Activated gamma-delta T cell treated with Interleukin-2 at 50 U/mL for 16 hours (primary cell): ENCODE measurements around the gene TSPAN4.
A peak's percentile ranks its signal among the peaks of the same experiment; 100 is the strongest.

Experiments used
- DNase-seq: peaks from one replicate; pipeline ENCODE4 v3.0.0-alpha.2; 2020

TSPAN4 gene

GRCh38 chr11:808427-809286 is 34.0 kb upstream of the TSPAN4 start:
- DNase-seq = no peak

GRCh38 chr11:809287-810039 is 33.2 kb upstream of the TSPAN4 start, which contains the start of gene RPLP2:
RPLP2 (plus strand) TSS chr11:809967; CDS start chr11:810235, 268 bp downstream.
- peak; percentile 95 for DNase-seq

GRCh38 chr11:810040-810567 is 32.5 kb upstream of the TSPAN4 start:
- no peak for DNase-seq

DNA sequence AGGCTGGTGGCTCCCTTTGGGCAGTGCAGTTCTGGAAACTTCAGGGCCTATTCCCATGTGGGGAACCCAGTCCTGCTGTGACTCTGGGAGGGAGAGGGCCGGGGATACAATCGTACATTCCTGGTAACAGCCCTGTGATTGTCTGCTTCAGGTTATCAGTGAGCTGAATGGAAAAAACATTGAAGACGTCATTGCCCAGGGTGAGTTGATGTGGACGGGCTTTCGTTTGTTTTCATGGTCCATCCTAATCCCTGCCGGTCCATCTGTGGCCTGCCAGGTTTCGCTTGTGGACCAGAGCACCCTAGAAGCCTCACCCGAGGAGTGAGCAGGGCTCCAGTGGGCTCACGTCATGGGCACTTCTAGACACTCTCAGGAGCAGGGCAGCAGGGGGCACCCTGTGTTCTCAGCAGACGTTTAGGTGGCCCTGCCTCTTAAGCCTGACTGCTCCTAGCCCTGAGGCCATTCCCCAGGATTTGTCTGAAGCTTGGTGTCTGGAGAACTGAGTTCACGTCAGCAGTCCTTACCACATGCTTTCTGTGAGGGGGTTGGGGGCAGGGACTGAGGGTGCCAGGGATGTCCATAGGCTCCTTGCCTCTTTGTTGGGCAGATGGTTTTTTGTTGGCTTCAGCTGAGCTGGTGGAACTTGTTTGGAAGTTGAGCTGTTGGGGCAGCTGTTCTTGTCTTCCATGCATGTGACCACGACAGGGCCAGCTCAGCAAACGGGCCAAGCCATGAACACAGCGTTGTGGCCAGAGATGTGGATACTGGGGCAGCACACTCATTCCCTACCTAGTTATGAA is 31.0 kb upstream of the TSPAN4 start:
- no peak for DNase-seq

DNA sequence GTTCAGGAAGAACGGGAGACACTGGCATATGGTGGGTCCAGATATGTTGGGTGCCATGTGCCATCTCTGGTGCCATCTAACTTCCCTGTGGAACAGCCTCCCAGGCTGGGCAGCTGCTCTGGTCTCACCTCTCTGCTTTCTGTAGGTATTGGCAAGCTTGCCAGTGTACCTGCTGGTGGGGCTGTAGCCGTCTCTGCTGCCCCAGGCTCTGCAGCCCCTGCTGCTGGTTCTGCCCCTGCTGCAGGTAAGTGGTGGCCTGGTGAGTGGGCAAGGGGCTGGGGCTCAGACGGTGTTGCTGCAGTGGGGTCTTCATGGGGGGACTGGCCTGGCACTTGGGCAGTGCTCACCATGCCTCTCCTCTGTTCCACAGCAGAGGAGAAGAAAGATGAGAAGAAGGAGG is 30.3 kb upstream of the TSPAN4 start:
- DNase-seq = no peak

DNA sequence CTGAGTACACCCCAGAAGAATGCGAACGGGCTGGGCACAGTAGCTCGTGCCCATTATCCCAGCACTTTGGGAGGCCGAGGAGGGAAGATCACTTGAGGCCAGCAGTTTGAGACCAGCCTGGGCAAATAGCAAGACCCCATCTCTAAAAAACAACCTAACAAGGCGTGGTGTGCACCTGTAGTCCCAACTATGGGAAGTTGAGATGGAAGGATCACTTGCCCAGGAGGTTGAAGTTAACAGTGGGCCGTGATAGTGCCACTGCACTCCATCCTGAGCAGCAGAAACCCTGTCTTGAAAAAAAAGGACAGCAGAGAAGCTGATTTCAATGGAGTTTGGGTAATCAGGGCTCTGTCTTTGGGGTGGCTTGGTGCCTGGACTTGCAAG is 29.6 kb upstream of the TSPAN4 start:
- DNase-seq = no peak

DNA sequence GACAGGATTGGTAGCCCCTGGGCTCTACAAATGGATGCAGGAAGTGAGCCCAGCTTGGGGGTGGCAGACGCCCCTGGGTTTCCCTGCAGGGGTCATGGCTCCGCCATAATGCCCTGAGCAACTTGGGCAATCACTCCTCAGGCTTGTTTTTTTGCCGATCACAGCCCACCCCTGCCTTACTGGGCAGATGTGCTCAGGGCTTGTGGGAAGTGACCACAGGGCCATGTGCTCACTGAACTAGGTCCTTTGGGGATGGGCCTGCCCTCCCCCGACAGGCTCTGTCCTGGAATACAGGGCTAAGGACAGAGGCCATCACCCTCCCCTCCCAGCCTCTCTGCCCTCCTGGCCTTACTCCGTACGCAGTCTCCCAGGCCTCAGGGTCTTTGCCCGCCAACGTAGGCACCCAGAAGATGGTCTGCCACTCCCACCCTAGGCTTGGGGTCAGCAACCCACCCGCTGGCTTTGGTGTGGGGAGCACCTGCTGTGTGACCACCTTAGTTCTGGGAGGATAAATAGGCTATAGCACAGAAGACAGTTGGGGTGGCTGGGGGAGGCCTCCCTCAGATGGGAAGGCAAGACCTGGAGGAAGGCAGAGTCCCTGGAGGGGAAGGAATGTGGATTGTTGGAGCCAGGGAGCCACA is 29.1 kb upstream of the TSPAN4 start:
- DNase-seq = no peak

DNA sequence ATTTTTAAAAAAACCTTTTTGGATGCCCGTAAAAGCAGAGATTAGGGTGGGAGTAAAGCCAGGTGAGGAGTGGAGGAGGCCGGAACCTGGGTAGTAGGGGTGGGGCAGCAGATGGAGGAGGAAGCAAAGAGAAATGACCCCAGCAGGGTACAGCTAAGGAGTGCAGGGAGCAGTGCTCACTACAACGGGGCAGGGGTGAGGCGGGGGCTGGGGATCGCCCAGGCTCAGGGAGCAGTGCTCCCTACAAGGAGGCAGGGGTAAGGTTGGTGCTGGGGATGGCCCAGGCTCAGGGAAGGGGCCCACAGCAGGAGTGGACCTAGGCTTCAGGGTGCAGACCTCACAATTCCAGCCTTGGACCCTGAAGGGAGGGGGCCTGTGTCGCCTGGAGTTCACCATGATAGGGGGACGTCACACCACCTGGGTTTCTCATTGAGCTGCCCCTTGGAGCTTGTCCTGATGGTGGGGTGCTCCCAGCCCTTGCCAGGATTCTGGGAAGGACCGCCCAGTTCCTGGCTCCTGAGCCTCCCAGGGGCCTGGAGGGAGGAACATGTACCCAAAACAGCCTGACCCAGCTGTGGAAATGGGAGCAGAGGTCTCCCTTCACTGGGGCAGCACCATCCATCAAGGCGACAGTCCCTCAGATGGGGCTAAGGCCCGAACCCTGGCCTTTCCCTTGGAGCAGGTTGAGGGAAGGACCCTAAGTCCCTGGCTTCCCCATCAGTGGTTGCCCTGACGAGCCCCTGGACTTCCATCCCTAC is 26.8 kb upstream of the TSPAN4 start:
- no peak for DNase-seq

- no peak for DNase-seq
These were observed 26.2 kb upstream of the TSPAN4 start for GRCh38 chr11:816433-816779.

- DNase-seq = no peak
These were observed 24.1 kb upstream of the TSPAN4 start, which contains the start of gene PNPLA2 for GRCh38 chr11:818396-819128. PNPLA2 (plus strand) TSS chr11:818914; CDS start chr11:819719, 805 bp downstream.

GRCh38 chr11:819129-819931 is 23.3 kb upstream of the TSPAN4 start:
- DNase-seq = peak; percentile 91

- DNase-seq = peak; percentile 97
These were observed 22.6 kb upstream of the TSPAN4 start for GRCh38 chr11:819943-820649.

DNA sequence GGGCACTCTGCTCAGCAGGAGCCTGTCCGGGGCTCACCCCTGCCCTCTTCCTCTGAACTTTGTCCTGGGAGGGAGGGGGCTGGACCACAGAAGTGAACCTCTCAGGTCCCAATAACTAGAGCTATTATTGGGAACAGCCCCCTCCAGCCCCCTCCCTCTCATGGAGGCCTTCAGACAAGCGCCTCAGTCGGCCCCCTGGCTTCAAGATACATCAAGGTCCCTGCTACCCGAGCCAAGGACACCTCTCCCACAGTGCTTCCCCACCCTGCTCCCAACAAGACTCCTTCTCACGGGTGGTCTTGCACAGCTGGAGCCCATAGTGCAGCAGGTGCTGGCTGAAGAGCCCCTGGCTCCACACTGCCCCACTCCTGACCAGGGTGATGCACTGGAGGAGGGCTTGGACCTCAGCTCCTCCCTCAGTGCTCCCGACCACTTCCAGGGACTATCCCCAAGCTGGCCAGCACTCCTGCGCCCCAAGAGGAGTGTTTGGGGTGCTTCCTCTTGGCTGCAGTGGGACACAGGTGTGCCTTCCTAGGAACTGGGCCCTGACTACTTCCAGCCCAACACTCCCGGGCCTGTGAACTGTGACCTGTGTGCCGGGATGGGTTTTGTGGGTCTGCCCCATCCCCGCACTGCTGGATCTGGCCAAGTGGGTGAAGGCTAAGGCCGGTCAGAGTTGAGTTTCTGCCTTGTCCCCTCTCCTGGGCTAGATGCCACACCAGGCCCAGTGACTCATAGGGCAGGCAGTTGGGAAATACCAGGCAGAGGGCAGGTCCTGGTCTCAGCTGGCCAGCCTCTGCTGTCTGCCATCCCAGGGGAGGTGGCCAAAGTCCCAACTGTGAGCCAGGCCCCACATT is 21.8 kb upstream of the TSPAN4 start:
- no peak for DNase-seq

DNA sequence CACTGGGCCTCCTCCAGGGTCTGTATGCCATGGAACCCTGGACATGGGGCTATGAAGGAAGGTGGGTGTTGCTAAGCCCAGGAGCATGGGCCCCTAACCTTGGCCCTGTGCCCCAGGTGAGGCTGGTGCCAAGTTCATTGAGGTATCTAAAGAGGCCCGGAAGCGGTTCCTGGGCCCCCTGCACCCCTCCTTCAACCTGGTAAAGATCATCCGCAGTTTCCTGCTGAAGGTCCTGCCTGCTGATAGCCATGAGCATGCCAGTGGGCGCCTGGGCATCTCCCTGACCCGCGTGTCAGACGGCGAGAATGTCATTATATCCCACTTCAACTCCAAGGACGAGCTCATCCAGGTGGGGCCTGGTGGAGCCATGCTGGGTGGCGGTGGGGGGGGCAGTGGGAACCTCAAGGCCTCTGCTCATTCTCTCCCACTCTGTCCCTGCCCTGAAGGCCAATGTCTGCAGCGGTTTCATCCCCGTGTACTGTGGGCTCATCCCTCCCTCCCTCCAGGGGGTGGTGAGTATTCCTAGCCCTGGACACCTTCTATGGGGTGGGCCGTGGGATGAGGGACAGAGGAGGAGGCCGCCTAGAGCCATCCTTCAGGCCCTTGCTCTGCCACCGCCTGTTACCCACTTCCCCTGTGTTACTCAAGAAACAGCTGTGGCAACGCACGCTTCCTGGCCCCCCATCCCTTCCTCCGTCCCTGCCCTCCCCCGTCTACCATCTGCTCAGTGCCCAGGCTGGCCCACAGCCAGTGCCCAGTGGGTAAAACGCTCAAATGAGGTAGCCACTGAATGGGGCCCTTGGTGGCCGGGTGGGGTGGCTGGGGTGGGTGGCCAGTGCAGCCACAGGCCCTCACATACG is 20.9 kb upstream of the TSPAN4 start:
- DNase-seq = no peak

GRCh38 chr11:823441-824291 is 19.0 kb upstream of the TSPAN4 start:
- DNase-seq = no peak

DNA sequence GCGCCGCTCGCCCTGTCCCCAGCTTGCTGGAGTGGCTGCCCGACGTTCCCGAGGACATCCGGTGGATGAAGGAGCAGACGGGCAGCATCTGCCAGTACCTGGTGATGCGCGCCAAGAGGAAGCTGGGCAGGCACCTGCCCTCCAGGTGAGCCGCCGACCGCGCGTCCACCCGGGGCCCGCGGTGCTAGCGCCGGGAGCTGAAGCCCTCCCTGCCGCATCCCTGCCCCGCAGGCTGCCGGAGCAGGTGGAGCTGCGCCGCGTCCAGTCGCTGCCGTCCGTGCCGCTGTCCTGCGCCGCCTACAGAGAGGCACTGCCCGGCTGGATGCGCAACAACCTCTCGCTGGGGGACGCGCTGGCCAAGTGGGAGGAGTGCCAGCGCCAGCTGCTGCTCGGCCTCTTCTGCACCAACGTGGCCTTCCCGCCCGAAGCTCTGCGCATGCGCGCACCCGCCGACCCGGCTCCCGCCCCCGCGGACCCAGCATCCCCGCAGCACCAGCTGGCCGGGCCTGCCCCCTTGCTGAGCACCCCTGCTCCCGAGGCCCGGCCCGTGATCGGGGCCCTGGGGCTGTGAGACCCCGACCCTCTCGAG is 18.3 kb upstream of the TSPAN4 start:
- no peak for DNase-seq
